Skin epidermis (tissue), 12 donors: Measurements from ENCODE around the gene DGKD.
A peak's percentile ranks its signal among the peaks of the same experiment; 100 is the strongest.

Source experiments
- H3K27ac ChIP-seq, 21 experiments: fragments of 200-600 bp; sonication (generic) in 11 of 21; one replicate each; pipeline ENCODE4 v1.5.0; 2020; ENCODE audit warnings: mild to moderate bottlenecking in 3 of 21, inconsistent platforms in 2 of 21, moderate library complexity in 2 of 21
- H3K4me3 ChIP-seq, 7 experiments: fragments of 200-600 bp; sonication (generic) in 2 of 7; one replicate each; pipeline ENCODE4 v1.5.0; 2020; ENCODE audit warnings: inconsistent platforms in 2 of 7, mild to moderate bottlenecking in 2 of 7, moderate library complexity in 1 of 7

DGKD gene

GRCh38 chr2:233421091-233421816 is 67.0 kb downstream of the DGKD start:
- H3K27ac ChIP-seq: peak overlapping the region in 6 of 21 experiments; percentile 30 to 81 (median 54)
- H3K4me3 ChIP-seq: no peak overlapping the region

GRCh38 chr2:233422050-233422639 is 67.9 kb downstream of the DGKD start:
- Histone ChIP-seq H3K4me3 (no peak overlapping the region), H3K27ac (peak overlapping the region in 8 of 21 experiments; percentile 8 to 81 (median 39))

- H3K27ac ChIP-seq: peak overlapping the region in 5 of 21 experiments; percentile 30 to 81 (median 60)
- no peak overlapping the region for H3K4me3 ChIP-seq
These were observed 68.6 kb downstream of the DGKD start for GRCh38 chr2:233422649-233423551.

GRCh38 chr2:233423552-233423860 is 69.2 kb downstream of the DGKD start:
- Histone ChIP-seq H3K27ac (no peak overlapping the region), H3K4me3 (no peak overlapping the region)

- H3K27ac ChIP-seq: peak overlapping the region in 2 of 21 experiments; percentile 17 to 53
- no peak overlapping the region for H3K4me3 ChIP-seq
These were observed 70.1 kb downstream of the DGKD start for GRCh38 chr2:233424154-233424951.

GRCh38 chr2:233426619-233427342 is 72.5 kb downstream of the DGKD start:
- no peak overlapping the region for H3K27ac ChIP-seq
- no peak overlapping the region for H3K4me3 ChIP-seq

- H3K4me3 ChIP-seq: no peak overlapping the region
- no peak overlapping the region for H3K27ac ChIP-seq
These were observed 73.7 kb downstream of the DGKD start for GRCh38 chr2:233428008-233428407.

GRCh38 chr2:233428438-233428837 is 74.1 kb downstream of the DGKD start:
- no peak overlapping the region for H3K27ac ChIP-seq
- no peak overlapping the region for H3K4me3 ChIP-seq

GRCh38 chr2:233429175-233429897 is 75.0 kb downstream of the DGKD start:
- no peak overlapping the region for H3K4me3 ChIP-seq
- no peak overlapping the region for H3K27ac ChIP-seq

- no peak overlapping the region for H3K27ac ChIP-seq
These were observed 75.8 kb downstream of the DGKD start for GRCh38 chr2:233430081-233430480.

GRCh38 chr2:233430651-233431050 is 76.4 kb downstream of the DGKD start:
- H3K27ac ChIP-seq: no peak overlapping the region
- H3K4me3 ChIP-seq: no peak overlapping the region

More at GRCh38 chr2:233430081-233430480, 75.8 kb downstream of the DGKD start:
- no peak overlapping the region for H3K4me3 ChIP-seq

GRCh38 chr2:233433029-233433428 is 78.7 kb downstream of the DGKD start:
- H3K27ac ChIP-seq: no peak overlapping the region
- no peak overlapping the region for H3K4me3 ChIP-seq

- H3K27ac ChIP-seq: no peak overlapping the region
- no peak overlapping the region for H3K4me3 ChIP-seq
These were observed 79.5 kb downstream of the DGKD start for GRCh38 chr2:233433794-233434193.

GRCh38 chr2:233434666-233435330 is 80.5 kb downstream of the DGKD start:
- H3K27ac ChIP-seq: no peak overlapping the region
- H3K4me3 ChIP-seq: no peak overlapping the region

- Histone ChIP-seq H3K4me3 (no peak overlapping the region), H3K27ac (no peak overlapping the region)
These were observed 81.3 kb downstream of the DGKD start for GRCh38 chr2:233435436-233436190.

- H3K27ac ChIP-seq: no peak overlapping the region
These were observed 81.9 kb downstream of the DGKD start for GRCh38 chr2:233436191-233436581.

GRCh38 chr2:233436691-233437438 is 82.6 kb downstream of the DGKD start:
- Histone ChIP-seq H3K27ac (no peak overlapping the region), H3K4me3 (no peak overlapping the region)

More at GRCh38 chr2:233436191-233436581, 81.9 kb downstream of the DGKD start:
- H3K4me3 ChIP-seq: no peak overlapping the region
